Astrocyte (in vitro differentiated cells and primary cell): ENCODE measurements around the gene ABHD3.

Experiments used
- EZH2 ChIP-seq: IDR thresholded peaks from 2 replicates; pipeline ENCODE4 v1.6.1; 2012; ENCODE audit warnings: mild to moderate bottlenecking, low read length, inconsistent platforms; ENCODE audit not compliant: insufficient read depth
- TF ChIP-seq, protein P1 (sequence below): IDR thresholded peaks from 2 replicates; pipeline ENCODE4 v1.5.1; 2011; ENCODE audit warnings: low read depth, mild to moderate bottlenecking, inconsistent platforms, low read length, moderate library complexity; ENCODE audit not compliant: insufficient read depth

DNA sequence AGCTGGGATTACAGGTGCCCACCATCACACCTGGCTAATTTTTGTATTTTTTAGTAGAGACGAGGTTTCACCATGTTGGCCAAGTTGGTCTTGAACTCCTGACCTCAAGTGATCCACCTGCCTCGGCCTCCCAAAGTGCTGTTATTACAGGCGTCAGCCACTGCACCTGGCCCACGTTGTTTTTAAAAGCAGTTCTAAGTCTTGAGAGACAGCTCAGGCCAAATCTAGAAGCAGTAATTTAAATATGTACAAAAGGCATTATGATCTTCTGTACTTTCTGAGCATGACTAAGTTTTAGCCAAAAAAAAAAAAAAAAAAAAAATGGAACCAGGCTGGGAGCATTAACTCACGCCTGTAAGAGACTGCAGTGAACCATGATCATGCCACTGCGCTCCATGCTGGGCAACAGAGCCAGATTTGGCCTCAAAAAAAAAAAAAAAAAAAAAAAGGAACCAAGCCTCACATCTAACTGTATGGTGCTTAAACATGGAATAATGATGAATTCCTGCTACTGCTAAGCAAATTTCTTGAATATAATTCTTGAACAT lies 4.0 kb downstream of the ABHD3 start:
- TF ChIP-seq, protein P1, sequence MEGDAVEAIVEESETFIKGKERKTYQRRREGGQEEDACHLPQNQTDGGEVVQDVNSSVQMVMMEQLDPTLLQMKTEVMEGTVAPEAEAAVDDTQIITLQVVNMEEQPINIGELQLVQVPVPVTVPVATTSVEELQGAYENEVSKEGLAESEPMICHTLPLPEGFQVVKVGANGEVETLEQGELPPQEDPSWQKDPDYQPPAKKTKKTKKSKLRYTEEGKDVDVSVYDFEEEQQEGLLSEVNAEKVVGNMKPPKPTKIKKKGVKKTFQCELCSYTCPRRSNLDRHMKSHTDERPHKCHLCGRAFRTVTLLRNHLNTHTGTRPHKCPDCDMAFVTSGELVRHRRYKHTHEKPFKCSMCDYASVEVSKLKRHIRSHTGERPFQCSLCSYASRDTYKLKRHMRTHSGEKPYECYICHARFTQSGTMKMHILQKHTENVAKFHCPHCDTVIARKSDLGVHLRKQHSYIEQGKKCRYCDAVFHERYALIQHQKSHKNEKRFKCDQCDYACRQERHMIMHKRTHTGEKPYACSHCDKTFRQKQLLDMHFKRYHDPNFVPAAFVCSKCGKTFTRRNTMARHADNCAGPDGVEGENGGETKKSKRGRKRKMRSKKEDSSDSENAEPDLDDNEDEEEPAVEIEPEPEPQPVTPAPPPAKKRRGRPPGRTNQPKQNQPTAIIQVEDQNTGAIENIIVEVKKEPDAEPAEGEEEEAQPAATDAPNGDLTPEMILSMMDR, result no peak
- no peak for TF ChIP-seq EZH2
